Panc1 (cell line): ENCODE results near the gene ZMYM3.

Source experiments
- POLR2AphosphoS5 ChIP-seq: IDR thresholded peaks from 2 replicates; pipeline ENCODE4 v1.6.1; 2012; ENCODE audit warnings: mild to moderate bottlenecking, low read depth, low read length, moderate library complexity
- TF ChIP-seq, protein P1 (sequence below): fragments of 450-650 bp; IDR thresholded peaks from 2 replicates; pipeline ENCODE4 v1.5.1; 2017; ENCODE audit warnings: mild to moderate bottlenecking
- TF ChIP-seq, protein P2 (sequence below), 2 experiments: IDR thresholded peaks; 2 replicates each; pipeline ENCODE4 v1.6.1; 2011 to 2012; ENCODE audit warnings: low read depth in 2 of 2, control low read depth in 1 of 2, low read length in 1 of 2, mild to moderate bottlenecking in 1 of 2, moderate library complexity in 1 of 2; ENCODE audit not compliant: insufficient read depth in 1 of 2

DNA sequence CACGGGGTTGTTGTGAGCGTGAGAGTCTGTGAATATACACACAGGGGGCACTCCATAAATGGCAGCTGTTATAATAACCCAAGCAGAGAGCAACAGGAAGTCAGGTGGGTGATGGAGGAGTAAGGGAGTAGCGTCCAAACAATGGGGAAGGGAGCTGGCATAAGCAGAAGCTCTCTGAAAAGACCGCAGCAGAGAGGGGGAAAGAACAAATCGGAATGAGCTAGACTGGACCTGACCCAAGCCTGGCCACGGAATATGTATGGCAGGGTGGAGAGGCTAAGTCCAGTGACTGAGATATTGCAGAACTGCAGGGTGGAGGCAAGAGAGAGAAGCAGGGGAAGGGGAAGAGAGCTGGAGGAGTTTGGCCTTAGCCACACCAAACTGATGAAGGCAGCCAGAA, 37.5 kb downstream of the ZMYM3 start:
- no peak for TF ChIP-seq POLR2AphosphoS5
- TF ChIP-seq, protein P1, sequence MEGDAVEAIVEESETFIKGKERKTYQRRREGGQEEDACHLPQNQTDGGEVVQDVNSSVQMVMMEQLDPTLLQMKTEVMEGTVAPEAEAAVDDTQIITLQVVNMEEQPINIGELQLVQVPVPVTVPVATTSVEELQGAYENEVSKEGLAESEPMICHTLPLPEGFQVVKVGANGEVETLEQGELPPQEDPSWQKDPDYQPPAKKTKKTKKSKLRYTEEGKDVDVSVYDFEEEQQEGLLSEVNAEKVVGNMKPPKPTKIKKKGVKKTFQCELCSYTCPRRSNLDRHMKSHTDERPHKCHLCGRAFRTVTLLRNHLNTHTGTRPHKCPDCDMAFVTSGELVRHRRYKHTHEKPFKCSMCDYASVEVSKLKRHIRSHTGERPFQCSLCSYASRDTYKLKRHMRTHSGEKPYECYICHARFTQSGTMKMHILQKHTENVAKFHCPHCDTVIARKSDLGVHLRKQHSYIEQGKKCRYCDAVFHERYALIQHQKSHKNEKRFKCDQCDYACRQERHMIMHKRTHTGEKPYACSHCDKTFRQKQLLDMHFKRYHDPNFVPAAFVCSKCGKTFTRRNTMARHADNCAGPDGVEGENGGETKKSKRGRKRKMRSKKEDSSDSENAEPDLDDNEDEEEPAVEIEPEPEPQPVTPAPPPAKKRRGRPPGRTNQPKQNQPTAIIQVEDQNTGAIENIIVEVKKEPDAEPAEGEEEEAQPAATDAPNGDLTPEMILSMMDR = no peak
- TF ChIP-seq, protein P2, sequence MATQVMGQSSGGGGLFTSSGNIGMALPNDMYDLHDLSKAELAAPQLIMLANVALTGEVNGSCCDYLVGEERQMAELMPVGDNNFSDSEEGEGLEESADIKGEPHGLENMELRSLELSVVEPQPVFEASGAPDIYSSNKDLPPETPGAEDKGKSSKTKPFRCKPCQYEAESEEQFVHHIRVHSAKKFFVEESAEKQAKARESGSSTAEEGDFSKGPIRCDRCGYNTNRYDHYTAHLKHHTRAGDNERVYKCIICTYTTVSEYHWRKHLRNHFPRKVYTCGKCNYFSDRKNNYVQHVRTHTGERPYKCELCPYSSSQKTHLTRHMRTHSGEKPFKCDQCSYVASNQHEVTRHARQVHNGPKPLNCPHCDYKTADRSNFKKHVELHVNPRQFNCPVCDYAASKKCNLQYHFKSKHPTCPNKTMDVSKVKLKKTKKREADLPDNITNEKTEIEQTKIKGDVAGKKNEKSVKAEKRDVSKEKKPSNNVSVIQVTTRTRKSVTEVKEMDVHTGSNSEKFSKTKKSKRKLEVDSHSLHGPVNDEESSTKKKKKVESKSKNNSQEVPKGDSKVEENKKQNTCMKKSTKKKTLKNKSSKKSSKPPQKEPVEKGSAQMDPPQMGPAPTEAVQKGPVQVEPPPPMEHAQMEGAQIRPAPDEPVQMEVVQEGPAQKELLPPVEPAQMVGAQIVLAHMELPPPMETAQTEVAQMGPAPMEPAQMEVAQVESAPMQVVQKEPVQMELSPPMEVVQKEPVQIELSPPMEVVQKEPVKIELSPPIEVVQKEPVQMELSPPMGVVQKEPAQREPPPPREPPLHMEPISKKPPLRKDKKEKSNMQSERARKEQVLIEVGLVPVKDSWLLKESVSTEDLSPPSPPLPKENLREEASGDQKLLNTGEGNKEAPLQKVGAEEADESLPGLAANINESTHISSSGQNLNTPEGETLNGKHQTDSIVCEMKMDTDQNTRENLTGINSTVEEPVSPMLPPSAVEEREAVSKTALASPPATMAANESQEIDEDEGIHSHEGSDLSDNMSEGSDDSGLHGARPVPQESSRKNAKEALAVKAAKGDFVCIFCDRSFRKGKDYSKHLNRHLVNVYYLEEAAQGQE (IDR thresholded peaks at IDR 0.05; ENCODE audit: insufficient read depth in 1 of 2, low read depth in 2 of 2, low read length in 1 of 2) = no peak
